Panc1 (cell line): ENCODE measurements around the gene STK32C. TPM values are rescaled to one million over a fixed set of nuclear protein-coding genes. Genes with fewer than 3 reads are reported as not detected.
"Not testable (repeated sequence)": the region's sequence is repeated elsewhere in the genome, so short reads cannot be mapped to it uniquely, and the experiment has no call there.

Experiments used
- ATAC-seq: fragments of 200-7000 bp; cut with Tn5 transposase; 2 replicates; pipeline ENCODE4 v1.9.1; 2020; ENCODE audit warnings: mild to moderate bottlenecking, moderate library complexity
- BruUV-seq: library from RNA; stranded (reverse); fragments of 400-500 nt; replicated peaks from 2 replicates; lab custom pipeline; 2021; lab: Mats Ljungman, UMichigan
- CTCF ChIA-PET: fragments of 300-600 bp; sonication (Branson Sonifier 250); formaldehyde crosslinking; loops from one replicate; lab custom pipeline; 2022; ENCODE audit warnings: antibody characterized with exemption; lab: Charles Lee
- POLR2A ChIA-PET: fragments of 300-600 bp; sonication (Branson Sonifier 250); formaldehyde crosslinking; loops from one replicate; lab custom pipeline; 2022; ENCODE audit warnings: antibody characterized with exemption; lab: Charles Lee
- DNase-seq: peaks from one replicate; pipeline ENCODE4 v3.0.0-alpha.2; 2010; ENCODE audit warnings: low read depth, low spot score
- H3K27ac ChIP-seq: 2 replicates; pipeline ENCODE4 v1.5.1; 2011; ENCODE audit warnings: mild to moderate bottlenecking, low read length, inconsistent platforms
- H3K27me3 ChIP-seq: fragments of 200-500 bp; sonication (Bioruptor generic); 2 replicates; pipeline ENCODE4 v1.6.0; 2014; ENCODE audit warnings: low read length, inconsistent platforms; ENCODE audit not compliant: control insufficient read depth, insufficient read depth
- H3K36me3 ChIP-seq: fragments of 200-500 bp; sonication (Bioruptor generic); 2 replicates; pipeline ENCODE4 v1.5.1; 2014; ENCODE audit warnings: inconsistent platforms, mild to moderate bottlenecking, low read length, moderate library complexity; ENCODE audit not compliant: control insufficient read depth, insufficient read depth
- H3K4me1 ChIP-seq: 2 replicates; pipeline ENCODE4 v1.5.1; 2011; ENCODE audit warnings: inconsistent platforms, mild to moderate bottlenecking, low read length, moderate library complexity; ENCODE audit not compliant: control insufficient read depth, insufficient read depth
- H3K4me3 ChIP-seq, 2 experiments: 2 replicates each; pipeline ENCODE4 v1.5.1; 2011 to 2012; ENCODE audit warnings: low read depth in 2 of 2, low read length in 2 of 2, mild to moderate bottlenecking in 2 of 2, inconsistent platforms in 1 of 2, moderate library complexity in 1 of 2
- H3K9me3 ChIP-seq: fragments of 200-500 bp; sonication (Bioruptor generic); 2 replicates; pipeline ENCODE4 v1.5.1; 2014; ENCODE audit warnings: low read depth, mild to moderate bottlenecking, inconsistent platforms, low read length, moderate library complexity; ENCODE audit not compliant: control insufficient read depth, insufficient read depth
- CTCF ChIP-seq: fragments of 450-650 bp; IDR thresholded peaks from 2 replicates; pipeline ENCODE4 v1.5.1; 2017; ENCODE audit warnings: mild to moderate bottlenecking
- POLR2AphosphoS5 ChIP-seq: IDR thresholded peaks from 2 replicates; pipeline ENCODE4 v1.6.1; 2012; ENCODE audit warnings: mild to moderate bottlenecking, low read depth, low read length, moderate library complexity
- REST ChIP-seq, 2 experiments: IDR thresholded peaks; 2 replicates each; pipeline ENCODE4 v1.6.1; 2011 to 2012; ENCODE audit warnings: low read depth in 2 of 2, control low read depth in 1 of 2, low read length in 1 of 2, mild to moderate bottlenecking in 1 of 2, moderate library complexity in 1 of 2; ENCODE audit not compliant: insufficient read depth in 1 of 2
- SIN3A ChIP-seq: IDR thresholded peaks from 2 replicates; pipeline ENCODE4 v1.6.1; 2012; ENCODE audit warnings: low read depth, mild to moderate bottlenecking, low read length, moderate library complexity, borderline replicate concordance; ENCODE audit not compliant: insufficient read depth
- TCF7L2 ChIP-seq: IDR thresholded peaks from 2 replicates; pipeline ENCODE4 v1.6.1; 2011; ENCODE audit warnings: mild to moderate bottlenecking, low read depth, low read length, inconsistent platforms
- in situ Hi-C: cut with HindIII; loops from 2 replicates; pipeline ENCODE4 v1.10.0; 2016; ENCODE audit warnings: low sequenced_read_pairs, low pct_unique_long_range_greater_than_20kb
- intact Hi-C: fragments of 100-400 bp; cut with micrococcal nuclease; formaldehyde crosslinking; loops from one replicate; pipeline ENCODE4 v1.10.0; 2022; ENCODE audit not compliant: unreplicated experiment
- total RNA-seq: library from RNA; stranded (reverse); gene quantifications from one replicate; pipeline ENCODE4 v1.2.1, GENCODE V29; 2021; ENCODE audit not compliant: unreplicated experiment

Gene STK32C
- total RNA-seq, 1 experiment from 2014 or later = 53.7 TPM

GRCh38 chr10:132338876-132339275 lies 31.1 kb upstream of the STK32C start:
- no peaks in the 10 kb centered on the region for H3K36me3 ChIP-seq
- ChIA-PET CTCF (no interaction called here), POLR2A (no interaction called here)
- no TSS peak for BruUV-seq
- no peaks in the 10 kb centered on the region for H3K9me3 ChIP-seq
- no peak overlapping the region for H3K27ac ChIP-seq
- H3K4me3 ChIP-seq = no peak overlapping the region
- TF ChIP-seq CTCF (no peak), TCF7L2 (no peak), POLR2AphosphoS5 (no peak), REST (IDR thresholded peaks at IDR 0.05; ENCODE audit: insufficient read depth in 1 of 2, low read depth in 2 of 2, low read length in 1 of 2) (no peak), SIN3A (no peak)
- no peaks in the 10 kb centered on the region for H3K27me3 ChIP-seq
- peaks cover 4% of the 10 kb centered on the region for H3K4me1 ChIP-seq
- ATAC-seq (no peak), DNase-seq (no peak)
- in situ Hi-C loops = no loop called here
- intact Hi-C loops = no loop called here

- H3K9me3 ChIP-seq, DNase-seq, CTCF ChIA-PET, H3K4me3 ChIP-seq, BruUV-seq, H3K27me3 ChIP-seq, ATAC-seq, H3K27ac ChIP-seq, POLR2A ChIA-PET, H3K36me3 ChIP-seq, in situ Hi-C loops, intact Hi-C loops: not testable (repeated sequence)
- H3K4me1 ChIP-seq = peaks cover 13% of the 10 kb centered on the region
These were observed 30.1 kb upstream of the STK32C start for GRCh38 chr10:132337854-132338253.

GRCh38 chr10:132336919-132337407 lies 29.2 kb upstream of the STK32C start:
- no TSS peak for BruUV-seq
- Histone ChIP-seq H3K9me3 (no peaks in the 10 kb centered on the region), H3K27me3 (no peaks in the 10 kb centered on the region), H3K36me3 (no peaks in the 10 kb centered on the region), H3K4me3 (peak overlapping the region; percentile 11 to 28), H3K27ac (peak overlapping the region; percentile 36), H3K4me1 (peaks cover 16% of the 10 kb centered on the region)
- intact Hi-C loops (no loop called here), in situ Hi-C loops (no loop called here)
- ATAC-seq (no peak), DNase-seq (no peak)
- CTCF ChIA-PET = no interaction called here
- no peak for TF ChIP-seq REST (IDR thresholded peaks at IDR 0.05; ENCODE audit: insufficient read depth in 1 of 2, low read depth in 2 of 2, low read length in 1 of 2)
- TF ChIP-seq SIN3A = no peak
- TF ChIP-seq TCF7L2 = no peak
- TF ChIP-seq POLR2AphosphoS5 = no peak
- POLR2A ChIA-PET = no interaction called here
